Measurements from ENCODE around the gene RGS5.
"Not testable (repeated sequence)": the region's sequence is repeated elsewhere in the genome, so short reads cannot be mapped to it uniquely, and the experiment has no call there.

DNA sequence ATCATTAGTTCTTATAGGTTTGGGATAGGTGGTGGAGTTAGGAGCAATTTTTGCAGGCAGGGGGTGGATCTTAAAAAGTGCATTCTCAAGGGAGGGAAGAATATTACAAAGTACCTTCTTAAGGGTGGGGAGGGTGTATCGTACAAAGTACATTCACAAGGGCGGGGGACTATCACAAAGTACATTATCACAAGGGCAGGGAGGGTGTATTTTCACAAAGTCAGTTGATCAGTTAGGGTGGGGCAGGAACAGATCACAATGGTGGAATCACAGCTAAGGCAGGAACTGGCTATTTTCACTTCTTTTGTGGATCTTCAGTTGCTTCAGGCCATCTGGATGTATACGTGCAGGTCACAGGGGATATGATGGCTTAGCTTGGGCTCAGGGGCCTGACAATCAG lies 30.9 kb upstream of the RGS5 start:
- TF ChIP-seq, protein P1, sequence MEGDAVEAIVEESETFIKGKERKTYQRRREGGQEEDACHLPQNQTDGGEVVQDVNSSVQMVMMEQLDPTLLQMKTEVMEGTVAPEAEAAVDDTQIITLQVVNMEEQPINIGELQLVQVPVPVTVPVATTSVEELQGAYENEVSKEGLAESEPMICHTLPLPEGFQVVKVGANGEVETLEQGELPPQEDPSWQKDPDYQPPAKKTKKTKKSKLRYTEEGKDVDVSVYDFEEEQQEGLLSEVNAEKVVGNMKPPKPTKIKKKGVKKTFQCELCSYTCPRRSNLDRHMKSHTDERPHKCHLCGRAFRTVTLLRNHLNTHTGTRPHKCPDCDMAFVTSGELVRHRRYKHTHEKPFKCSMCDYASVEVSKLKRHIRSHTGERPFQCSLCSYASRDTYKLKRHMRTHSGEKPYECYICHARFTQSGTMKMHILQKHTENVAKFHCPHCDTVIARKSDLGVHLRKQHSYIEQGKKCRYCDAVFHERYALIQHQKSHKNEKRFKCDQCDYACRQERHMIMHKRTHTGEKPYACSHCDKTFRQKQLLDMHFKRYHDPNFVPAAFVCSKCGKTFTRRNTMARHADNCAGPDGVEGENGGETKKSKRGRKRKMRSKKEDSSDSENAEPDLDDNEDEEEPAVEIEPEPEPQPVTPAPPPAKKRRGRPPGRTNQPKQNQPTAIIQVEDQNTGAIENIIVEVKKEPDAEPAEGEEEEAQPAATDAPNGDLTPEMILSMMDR (IDR thresholded peaks at IDR 0.05) = not testable (repeated sequence)
- not testable (repeated sequence) for TF ChIP-seq POLR2AphosphoS5, EP300 (IDR thresholded peaks at IDR 0.05)
